ENCODE data around the gene SUGP2. TPM values are rescaled to one million over a fixed set of nuclear protein-coding genes. Genes with fewer than 3 reads are reported as not detected.

Gene SUGP2
- total RNA-seq, 3 donors from 2014 or later, result 65.4 to 93.4 (median 69.8) TPM

DNA sequence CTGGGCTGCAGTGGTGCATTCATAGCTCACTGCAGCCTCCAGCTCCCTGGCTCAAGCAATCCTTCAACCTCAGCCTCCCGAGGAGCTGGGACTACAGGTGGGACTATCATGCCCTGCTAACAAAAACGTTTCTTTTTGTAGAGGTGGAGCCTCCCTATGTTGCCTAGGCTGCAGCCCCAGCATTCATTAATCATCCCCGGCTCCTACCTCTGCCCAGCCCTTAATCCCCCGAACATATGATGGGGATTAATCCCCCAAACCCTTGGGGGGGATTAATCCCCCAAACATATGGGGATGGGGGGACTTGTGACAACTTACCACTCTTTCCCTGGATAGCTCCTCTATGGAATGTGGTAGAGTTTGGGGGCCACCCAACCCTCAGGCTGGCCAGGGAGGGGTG is 45.9 kb downstream of the SUGP2 start:
- no peak for TF ChIP-seq CTCF (IDR thresholded peaks at IDR 0.05)
- H3K4me3 ChIP-seq, result no peak overlapping the region
- no peaks in the 10 kb centered on the region for H3K36me3 ChIP-seq (ENCODE audit: low read depth)
- ATAC-seq (no peak), DNase-seq (no peak)
- no peaks in the 10 kb centered on the region for H3K4me1 ChIP-seq (ENCODE audit: low read depth)
- H3K9me3 ChIP-seq, result no peaks in the 10 kb centered on the region
- intact Hi-C loops (cut with DNase I, micrococcal nuclease), result no loop called here

DNA sequence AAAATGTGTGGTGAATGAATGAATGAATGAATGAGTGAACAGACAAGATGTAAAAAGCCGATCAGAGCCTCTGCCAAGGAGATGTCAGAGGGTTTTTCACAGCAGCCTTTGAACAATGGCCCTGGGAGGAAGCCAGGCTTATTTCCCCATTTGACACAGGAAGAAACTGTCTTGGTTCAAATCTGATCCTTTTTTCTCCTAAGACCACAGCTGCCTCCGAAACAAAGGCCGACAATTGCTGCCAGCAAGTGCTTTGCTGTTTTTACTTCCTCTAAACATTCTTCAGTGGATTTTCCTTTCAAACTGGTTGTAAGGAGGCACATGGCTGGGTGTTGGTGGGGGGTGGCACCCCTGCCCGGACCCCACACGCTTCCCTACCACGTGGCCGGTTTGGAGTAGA is 48.1 kb downstream of the SUGP2 start:
- Histone ChIP-seq H3K9me3 (no peaks in the 10 kb centered on the region), H3K4me1 (ENCODE audit: low read depth) (no peaks in the 10 kb centered on the region), H3K36me3 (ENCODE audit: low read depth) (no peaks in the 10 kb centered on the region), H3K4me3 (no peak overlapping the region)
- no peak for TF ChIP-seq CTCF (IDR thresholded peaks at IDR 0.05)
- ATAC-seq (no peak), DNase-seq (no peak)
- intact Hi-C loops (cut with DNase I, micrococcal nuclease), result no loop called here

DNA sequence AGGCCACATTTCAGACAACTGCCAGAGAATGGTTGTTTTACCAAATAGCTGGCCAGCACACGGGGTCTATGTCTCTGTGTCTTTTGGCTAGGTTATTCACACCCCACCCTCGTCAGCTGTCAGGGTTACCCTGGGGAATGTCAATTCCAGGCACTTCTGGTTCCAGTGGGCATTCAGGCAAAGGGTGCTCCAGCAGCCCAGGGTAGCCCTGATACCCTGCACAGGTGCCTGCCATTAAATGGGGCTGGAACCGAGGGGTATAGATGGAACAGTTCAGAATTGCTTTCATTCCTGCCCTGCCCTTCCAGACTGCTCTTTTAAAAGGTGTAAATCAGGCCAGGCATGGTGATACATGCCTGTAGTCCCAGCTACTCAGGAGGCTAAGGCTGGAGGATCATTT is 49.1 kb downstream of the SUGP2 start:
- intact Hi-C loops (cut with DNase I, micrococcal nuclease), result no loop called here
- ATAC-seq, result no peak

DNA sequence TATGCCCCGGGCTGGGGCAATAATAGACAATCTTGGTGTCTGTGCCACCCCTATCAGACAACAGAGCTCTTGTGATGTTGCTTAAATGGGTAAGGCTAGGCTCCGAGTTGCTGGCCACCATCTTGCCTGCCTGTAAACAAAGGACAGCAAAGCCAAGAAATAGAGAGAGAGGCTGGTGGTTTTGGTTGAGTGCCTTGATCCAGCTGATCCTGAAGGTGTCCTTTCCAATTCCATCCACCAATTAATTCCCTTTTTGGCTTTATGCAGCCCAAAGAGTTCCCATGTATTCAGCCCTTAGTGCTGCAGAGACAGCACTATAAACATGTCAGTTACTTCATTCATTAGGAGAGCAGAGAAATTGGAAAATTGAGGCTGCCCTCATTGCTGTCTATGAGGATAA is 50.6 kb downstream of the SUGP2 start:
- DNase-seq, result no peak
- Histone ChIP-seq H3K9me3 (no peaks in the 10 kb centered on the region), H3K4me1 (ENCODE audit: low read depth) (no peaks in the 10 kb centered on the region), H3K36me3 (ENCODE audit: low read depth) (no peaks in the 10 kb centered on the region), H3K4me3 (no peak overlapping the region)
- ATAC-seq, result no peak
- intact Hi-C loops (cut with DNase I, micrococcal nuclease), result no loop called here
- no peak for TF ChIP-seq CTCF (IDR thresholded peaks at IDR 0.05)

More for the DNA sequence above, 49.1 kb downstream of the SUGP2 start:
- no peak for DNase-seq
- H3K36me3 ChIP-seq (ENCODE audit: low read depth), result no peaks in the 10 kb centered on the region
- H3K9me3 ChIP-seq, result no peaks in the 10 kb centered on the region
- no peak for TF ChIP-seq CTCF (IDR thresholded peaks at IDR 0.05)
- no peak overlapping the region for H3K4me3 ChIP-seq
- no peaks in the 10 kb centered on the region for H3K4me1 ChIP-seq (ENCODE audit: low read depth)

GRCh38 chr19:18980432-18981020 is 52.8 kb downstream of the SUGP2 start:
- Histone ChIP-seq H3K36me3 (ENCODE audit: low read depth) (no peaks in the 10 kb centered on the region), H3K4me1 (ENCODE audit: low read depth) (no peaks in the 10 kb centered on the region), H3K9me3 (no peaks in the 10 kb centered on the region), H3K4me3 (no peak overlapping the region)
- TF ChIP-seq CTCF (IDR thresholded peaks at IDR 0.05), result no peak
- ATAC-seq, result no peak
- DNase-seq, result no peak
- intact Hi-C loops (cut with DNase I, micrococcal nuclease), result no loop called here

- Histone ChIP-seq H3K4me1 (ENCODE audit: low read depth) (no peaks in the 10 kb centered on the region), H3K4me3 (no peak overlapping the region), H3K36me3 (ENCODE audit: low read depth) (no peaks in the 10 kb centered on the region), H3K9me3 (no peaks in the 10 kb centered on the region)
- DNase-seq (no peak), ATAC-seq (no peak)
- intact Hi-C loops (cut with DNase I, micrococcal nuclease), result no loop called here
- no peak for TF ChIP-seq CTCF (IDR thresholded peaks at IDR 0.05)
Measured at GRCh38 chr19:18978616-18979015, 54.7 kb downstream of the SUGP2 start.
